ENCODE data around the gene IGSF5. TPM values are rescaled to one million over a fixed set of nuclear protein-coding genes. Genes with fewer than 3 reads are reported as not detected.
"Not testable (repeated sequence)": the region's sequence is repeated elsewhere in the genome, so short reads cannot be mapped to it uniquely, and the experiment has no call there.

IGSF5 gene
- total and polyA plus RNA-seq, 2 of the 4 experiments (the other 2 are of a cell fraction), result not detected

GRCh38 chr21:39739531-39739930, 5.5 kb upstream of the IGSF5 start:
- H3K4me3 ChIP-seq (ENCODE audit: insufficient read depth, low read depth, low read length); H2AFZ ChIP-seq (replicated peaks; ENCODE audit: low read length, poor library complexity); DNase-seq; H4K8ac ChIP-seq (ENCODE audit: low read depth in 2 of 2, low read length in 2 of 2); H2AK5ac ChIP-seq (ENCODE audit: low read depth, low read length); CTCF ChIA-PET; H3K4me2 ChIP-seq (ENCODE audit: low read depth, low read length); intact Hi-C loops (cut with micrococcal nuclease); H3K36me3 ChIP-seq (ENCODE audit: control insufficient read depth, insufficient read depth, low read length); H3K79me1 ChIP-seq (ENCODE audit: low read depth in 1 of 2, low read length in 2 of 2); H2BK20ac ChIP-seq (ENCODE audit: low read depth, low read length); BruUV-seq (replicated peaks); H3K14ac ChIP-seq (replicated peaks; ENCODE audit: low read depth, low read length); POLR2A ChIA-PET (ENCODE audit: unreplicated experiment); H3K9ac ChIP-seq (ENCODE audit: low read depth, low read length); H2AK9ac ChIP-seq (replicated peaks; ENCODE audit: low read depth, low read length, poor library complexity); H3K4ac ChIP-seq (ENCODE audit: low read depth, low read length); H4K91ac ChIP-seq (ENCODE audit: insufficient read depth, low read depth, low read length); H3K27ac ChIP-seq (ENCODE audit: insufficient read depth, low read length); ATAC-seq (ENCODE audit: low read depth); H3K4me1 ChIP-seq (ENCODE audit: control insufficient read depth, insufficient read depth, low read length); H3K9me1 ChIP-seq (ENCODE audit: insufficient read depth, low read length); H3K23ac ChIP-seq (ENCODE audit: low read depth, low read length); H4K20me1 ChIP-seq (ENCODE audit: insufficient read depth, low read length); H2BK120ac ChIP-seq (ENCODE audit: low read depth, low read length); dilution Hi-C loops (cut with HindIII; ENCODE audit: low sequenced_read_pairs, unreplicated experiment); H3K27me3 ChIP-seq (ENCODE audit: control insufficient read depth, insufficient read depth, low read length); H3K18ac ChIP-seq (ENCODE audit: low read depth, low read length); H2BK5ac ChIP-seq (ENCODE audit: low read depth, low read length, poor library complexity, severe bottlenecking); H2BK15ac ChIP-seq (ENCODE audit: low read depth, low read length); H3K56ac ChIP-seq (ENCODE audit: extremely low read depth, insufficient read depth, low read length); H4K5ac ChIP-seq (ENCODE audit: low read depth, low read length); H3K9me3 ChIP-seq (ENCODE audit: control insufficient read depth, insufficient read depth, low read length); in situ Hi-C loops (cut with MboI; ENCODE audit: low sequenced_read_pairs): not testable (repeated sequence)
- 84% methylated on average over 3 of the region's 5 CpGs; no CpG with 5 or more reads in 1 of the 2 experiments for WGBS, 2 experiments (ENCODE audit: extremely low coverage in 2 of 2, insufficient read length in 1 of 2)

GRCh38 chr21:39742561-39742960, 2.4 kb upstream of the IGSF5 start:
- H3K18ac ChIP-seq (ENCODE audit: low read depth, low read length); H3K27me3 ChIP-seq (ENCODE audit: control insufficient read depth, insufficient read depth, low read length); BruUV-seq (replicated peaks); H2BK15ac ChIP-seq (ENCODE audit: low read depth, low read length); intact Hi-C loops (cut with micrococcal nuclease); H3K9me1 ChIP-seq (ENCODE audit: insufficient read depth, low read length); H2BK5ac ChIP-seq (ENCODE audit: low read depth, low read length, poor library complexity, severe bottlenecking); H4K5ac ChIP-seq (ENCODE audit: low read depth, low read length); H3K23ac ChIP-seq (ENCODE audit: low read depth, low read length); H2AFZ ChIP-seq (replicated peaks; ENCODE audit: low read length, poor library complexity); H3K9me3 ChIP-seq (ENCODE audit: control insufficient read depth, insufficient read depth, low read length); H3K4me1 ChIP-seq (ENCODE audit: control insufficient read depth, insufficient read depth, low read length); H3K4me3 ChIP-seq (ENCODE audit: insufficient read depth, low read depth, low read length); H3K36me3 ChIP-seq (ENCODE audit: control insufficient read depth, insufficient read depth, low read length); H2AK5ac ChIP-seq (ENCODE audit: low read depth, low read length); CTCF ChIA-PET; H2BK120ac ChIP-seq (ENCODE audit: low read depth, low read length); POLR2A ChIA-PET (ENCODE audit: unreplicated experiment); H4K91ac ChIP-seq (ENCODE audit: insufficient read depth, low read depth, low read length); dilution Hi-C loops (cut with HindIII; ENCODE audit: low sequenced_read_pairs, unreplicated experiment); DNase-seq; ATAC-seq (ENCODE audit: low read depth); H3K4ac ChIP-seq (ENCODE audit: low read depth, low read length); H3K14ac ChIP-seq (replicated peaks; ENCODE audit: low read depth, low read length); H3K9ac ChIP-seq (ENCODE audit: low read depth, low read length); H3K56ac ChIP-seq (ENCODE audit: extremely low read depth, insufficient read depth, low read length); H4K8ac ChIP-seq (ENCODE audit: low read depth in 2 of 2, low read length in 2 of 2); H3K79me1 ChIP-seq (ENCODE audit: low read depth in 1 of 2, low read length in 2 of 2); H3K27ac ChIP-seq (ENCODE audit: insufficient read depth, low read length); H2AK9ac ChIP-seq (replicated peaks; ENCODE audit: low read depth, low read length, poor library complexity); H4K20me1 ChIP-seq (ENCODE audit: insufficient read depth, low read length); H2BK20ac ChIP-seq (ENCODE audit: low read depth, low read length); H3K4me2 ChIP-seq (ENCODE audit: low read depth, low read length); in situ Hi-C loops (cut with MboI; ENCODE audit: low sequenced_read_pairs): not testable (repeated sequence)
- WGBS, 2 experiments (ENCODE audit: extremely low coverage in 2 of 2, insufficient read length in 1 of 2), result 20% methylated on average over 1 of the region's 4 CpGs; no CpG with 5 or more reads in 1 of the 2 experiments

Data from IMR-90 (cell line).